PC-3 (cell line): Measurements from ENCODE around the gene RNF34.

ENCODE experiments used
- EZH2 ChIP-seq: fragments of 300-600 bp; sonication (generic); IDR thresholded peaks from one replicate; pipeline ENCODE4 v1.6.1; 2017; ENCODE audit warnings: antibody characterized with exemption, mild to moderate bottlenecking, low read length; ENCODE audit not compliant: unreplicated experiment
- EZH2phosphoT487 ChIP-seq: fragments of 300-600 bp; sonication (generic); IDR thresholded peaks from 2 replicates; pipeline ENCODE4 v1.6.1; 2018; ENCODE audit warnings: mild to moderate bottlenecking, antibody characterized with exemption, low read length, borderline replicate concordance
- TF ChIP-seq, protein P1 (sequence below): fragments of 300-600 bp; sonication (generic); conservative IDR thresholded peaks from 2 replicates; pipeline ENCODE4 v1.5.1; 2017; ENCODE audit warnings: antibody characterized with exemption, low read depth, mild to moderate bottlenecking, low read length

- TF ChIP-seq, protein P1, sequence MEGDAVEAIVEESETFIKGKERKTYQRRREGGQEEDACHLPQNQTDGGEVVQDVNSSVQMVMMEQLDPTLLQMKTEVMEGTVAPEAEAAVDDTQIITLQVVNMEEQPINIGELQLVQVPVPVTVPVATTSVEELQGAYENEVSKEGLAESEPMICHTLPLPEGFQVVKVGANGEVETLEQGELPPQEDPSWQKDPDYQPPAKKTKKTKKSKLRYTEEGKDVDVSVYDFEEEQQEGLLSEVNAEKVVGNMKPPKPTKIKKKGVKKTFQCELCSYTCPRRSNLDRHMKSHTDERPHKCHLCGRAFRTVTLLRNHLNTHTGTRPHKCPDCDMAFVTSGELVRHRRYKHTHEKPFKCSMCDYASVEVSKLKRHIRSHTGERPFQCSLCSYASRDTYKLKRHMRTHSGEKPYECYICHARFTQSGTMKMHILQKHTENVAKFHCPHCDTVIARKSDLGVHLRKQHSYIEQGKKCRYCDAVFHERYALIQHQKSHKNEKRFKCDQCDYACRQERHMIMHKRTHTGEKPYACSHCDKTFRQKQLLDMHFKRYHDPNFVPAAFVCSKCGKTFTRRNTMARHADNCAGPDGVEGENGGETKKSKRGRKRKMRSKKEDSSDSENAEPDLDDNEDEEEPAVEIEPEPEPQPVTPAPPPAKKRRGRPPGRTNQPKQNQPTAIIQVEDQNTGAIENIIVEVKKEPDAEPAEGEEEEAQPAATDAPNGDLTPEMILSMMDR = no peak
- TF ChIP-seq EZH2phosphoT487 (no peak), EZH2 (no peak)
Measured at GRCh38 chr12:121454921-121455320, 55.0 kb downstream of the RNF34 start.
